GM21528 (cell line): ENCODE results near the gene LMAN1L.

Experiments
- ATAC-seq: cut with Tn5 transposase; IDR thresholded peaks from one replicate; pipeline ENCODE4 v1.9.1; 2021; ENCODE audit warnings: mild to moderate bottlenecking, moderate library complexity; ENCODE audit not compliant: unreplicated experiment, low FRiP score

Gene LMAN1L

GRCh38 chr15:74833376-74834107 is 20.9 kb downstream of the LMAN1L start:
- ATAC-seq: no peak

DNA sequence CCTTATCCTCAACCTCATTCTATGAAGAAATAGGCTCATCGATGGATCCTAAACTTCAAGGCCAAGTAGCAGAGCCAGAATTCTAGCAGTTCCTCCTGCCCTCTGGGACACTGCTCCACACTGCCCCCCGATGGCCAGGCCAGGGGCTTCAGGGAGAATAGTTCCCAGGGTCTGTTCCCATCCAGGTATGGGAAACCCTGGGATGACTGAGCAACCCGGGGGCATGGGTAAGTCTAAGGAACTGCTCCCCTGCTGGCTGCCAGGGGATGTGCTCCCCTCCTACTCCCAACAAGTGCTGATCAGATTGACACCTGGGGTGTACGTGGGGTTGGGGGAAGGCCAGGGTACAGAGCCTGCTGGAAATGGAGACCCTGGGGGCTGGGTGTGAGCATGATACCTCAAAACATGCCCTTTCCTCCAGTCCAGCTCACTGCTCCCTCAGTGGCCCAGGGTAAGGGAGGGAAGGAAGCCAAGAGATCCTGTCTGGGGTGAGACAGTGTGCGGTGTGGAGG is 22.7 kb downstream of the LMAN1L start:
- ATAC-seq: no peak

- ATAC-seq: no peak
Measured at GRCh38 chr15:74836846-74837245, 24.2 kb downstream of the LMAN1L start.

DNA sequence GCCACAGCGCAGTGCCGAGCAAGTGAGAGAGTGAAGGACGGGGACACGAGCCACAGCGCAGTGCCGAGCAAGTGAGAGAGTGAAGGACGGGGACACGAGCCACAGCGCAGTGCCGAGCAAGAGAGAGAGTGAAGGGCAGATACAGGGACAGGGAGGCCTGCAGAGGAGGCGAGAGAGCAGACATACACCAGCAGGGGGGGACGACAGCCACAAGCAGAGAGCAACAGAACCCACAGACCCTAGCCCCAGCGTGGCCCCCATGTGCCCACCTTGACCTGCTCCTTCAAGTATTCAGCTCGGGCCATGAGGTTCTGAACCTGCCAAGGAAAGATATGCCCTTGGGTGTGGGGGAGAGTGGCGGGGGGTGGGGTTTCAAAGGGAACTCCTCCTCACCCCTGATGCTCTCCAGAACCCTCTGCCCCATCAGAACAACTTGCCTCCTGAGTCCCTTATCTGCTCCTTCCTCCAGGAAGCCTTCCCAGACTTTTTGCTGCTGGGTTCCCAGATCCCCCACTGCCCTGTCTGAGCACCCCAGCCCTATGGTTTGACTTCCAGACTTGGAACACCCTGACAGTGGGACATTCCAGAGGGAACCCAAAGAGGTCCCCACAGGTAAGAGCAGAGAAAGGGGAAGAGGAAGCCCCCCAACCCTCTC is 25.0 kb downstream of the LMAN1L start:
- no peak for ATAC-seq

- ATAC-seq: no peak
Measured at GRCh38 chr15:74838137-74838516, 25.5 kb downstream of the LMAN1L start.

- no peak for ATAC-seq
Measured at GRCh38 chr15:74838746-74839525, 26.3 kb downstream of the LMAN1L start.

DNA sequence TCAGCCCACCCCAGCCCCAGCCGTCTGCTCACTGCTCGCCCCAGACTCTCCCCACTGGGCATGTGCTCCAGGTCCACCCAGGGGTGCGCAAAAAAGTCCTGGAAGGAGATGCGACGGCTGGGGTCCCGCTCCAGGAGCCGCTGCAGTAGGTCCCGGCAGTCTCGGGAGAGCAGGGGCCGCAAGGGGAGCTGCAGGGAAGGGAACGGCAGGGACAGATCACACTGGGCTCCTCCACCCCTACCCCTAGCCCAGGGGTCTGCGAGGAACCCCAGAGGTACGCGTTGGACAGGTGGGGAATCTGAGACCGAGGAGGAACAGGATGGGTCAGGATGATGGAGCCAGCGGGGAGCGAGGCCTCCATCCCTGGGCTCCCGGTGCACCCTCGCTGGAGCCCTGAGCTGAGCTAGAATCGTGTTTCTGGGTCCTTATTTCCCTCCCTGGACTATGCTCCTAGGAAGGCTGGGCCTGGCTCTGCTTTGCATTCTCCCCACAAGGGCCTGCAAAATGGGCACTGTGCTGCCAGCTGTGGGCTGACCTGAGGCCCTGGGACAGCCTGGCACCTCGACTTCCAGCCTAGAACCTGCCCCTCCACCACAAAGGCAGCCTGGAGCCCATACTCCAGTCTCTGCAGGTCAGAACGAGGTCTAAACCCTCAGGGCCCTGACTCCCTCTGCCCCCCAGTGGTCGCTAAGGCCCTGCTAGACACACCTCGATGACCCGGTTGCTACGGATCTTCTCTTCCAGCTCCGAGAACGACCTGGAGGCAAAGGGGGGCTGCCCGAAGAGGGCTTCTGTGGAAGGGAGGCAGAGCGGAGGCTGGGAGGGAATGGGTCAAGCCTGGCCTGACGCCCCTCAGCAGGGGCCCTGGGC is 27.1 kb downstream of the LMAN1L start:
- ATAC-seq: no peak

GRCh38 chr15:74840851-74841775 is 28.5 kb downstream of the LMAN1L start:
- no peak for ATAC-seq

- no peak for ATAC-seq
Measured at GRCh38 chr15:74841891-74842373, 29.3 kb downstream of the LMAN1L start.

GRCh38 chr15:74842581-74843444 is 30.2 kb downstream of the LMAN1L start, which contains the start of gene ULK3:
Gene ULK3, minus strand, starts transcription at chr15:74843156. Its CDS starts 51 bp downstream, at chr15:74843105.
- ATAC-seq: peak; percentile 67

DNA sequence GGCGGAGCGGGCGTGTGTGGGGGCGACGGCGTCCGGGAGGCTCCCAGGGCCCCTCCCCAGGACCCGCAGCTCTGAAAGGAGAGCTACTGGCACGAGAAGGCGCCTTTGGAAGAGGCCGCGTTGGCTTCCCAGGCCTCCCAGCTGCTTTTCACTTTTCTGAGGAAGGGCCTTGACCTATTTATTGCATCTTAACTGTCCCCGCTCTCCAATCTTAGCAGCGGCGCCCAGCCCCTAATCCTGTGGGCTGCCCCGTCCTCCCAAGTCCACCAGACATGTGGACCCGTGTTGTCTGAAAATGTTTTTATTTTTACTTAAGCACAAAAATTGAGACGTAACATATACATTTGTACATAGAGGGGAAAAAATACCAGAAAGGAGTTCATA is 30.8 kb downstream of the LMAN1L start:
- no peak for ATAC-seq

- no peak for ATAC-seq
Measured at GRCh38 chr15:74843891-74844299, 31.3 kb downstream of the LMAN1L start.

GRCh38 chr15:74844319-74845207 is 31.9 kb downstream of the LMAN1L start:
- no peak for ATAC-seq

GRCh38 chr15:74845208-74845568 is 32.6 kb downstream of the LMAN1L start:
- ATAC-seq: no peak

DNA sequence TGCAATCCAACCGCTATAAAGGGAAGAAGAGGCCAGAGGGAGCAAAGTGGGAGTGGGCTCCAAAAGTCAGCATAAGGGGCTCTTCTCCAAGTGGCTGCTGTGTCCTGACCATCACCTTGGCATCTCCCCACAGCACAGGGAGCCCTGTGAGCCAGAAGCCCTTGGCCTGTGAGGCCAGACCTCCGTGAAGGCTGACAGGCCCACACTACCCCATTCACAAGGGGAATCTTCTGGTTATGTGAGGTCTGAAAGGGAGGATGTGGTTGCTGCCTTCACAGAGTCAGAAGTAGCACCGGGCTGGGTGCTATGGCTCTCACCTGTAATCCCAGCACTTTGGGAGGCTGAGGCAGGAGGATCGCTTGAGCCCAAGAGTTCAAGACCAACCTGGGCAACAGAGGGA is 32.9 kb downstream of the LMAN1L start:
- no peak for ATAC-seq

- no peak for ATAC-seq
Measured at GRCh38 chr15:74847432-74847831, 34.8 kb downstream of the LMAN1L start.

GRCh38 chr15:74850393-74850792 is 37.8 kb downstream of the LMAN1L start:
- ATAC-seq: no peak
